Stimulated activated CD8-positive, alpha-beta memory T cell treated with anti-CD3 and anti-CD28 coated beads, Interleukin-12 subunit alpha, Interleukin-12 subunit beta, amount 100 ng/mL, for 24 hours (primary cell): ENCODE data around the gene SLC25A23.
"Not testable (repeated sequence)": the region's sequence is repeated elsewhere in the genome, so short reads cannot be mapped to it uniquely, and the experiment has no call there.

ENCODE experiments used
- DNase-seq: peaks from one replicate; pipeline ENCODE4 v3.0.0-alpha.2; 2020; ENCODE audit errors: extremely low read depth

Gene SLC25A23

GRCh38 chr19:6457958-6458694, 1.5 kb downstream of the SLC25A23 start:
- no peak for DNase-seq

DNA sequence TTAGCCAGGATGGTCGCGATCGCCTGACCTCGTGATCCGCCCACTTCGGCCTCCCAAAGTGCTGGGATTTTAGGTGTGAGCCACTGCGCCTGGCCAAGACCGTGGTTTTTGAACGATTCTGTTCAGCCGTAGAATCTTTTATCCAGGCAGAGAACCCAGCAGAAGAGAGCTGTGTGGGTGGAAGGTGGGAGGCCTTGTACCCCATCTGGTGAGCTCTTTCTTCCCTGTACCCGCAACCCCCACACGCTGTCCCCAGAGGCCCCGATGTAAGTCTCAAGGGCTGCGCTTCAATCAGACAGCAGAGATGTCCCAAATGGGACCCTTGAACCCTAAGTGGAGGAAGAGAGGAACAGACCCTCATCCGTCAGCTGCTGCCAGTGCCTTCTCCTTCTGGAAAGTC, 3.7 kb downstream of the SLC25A23 start:
- no peak for DNase-seq

DNA sequence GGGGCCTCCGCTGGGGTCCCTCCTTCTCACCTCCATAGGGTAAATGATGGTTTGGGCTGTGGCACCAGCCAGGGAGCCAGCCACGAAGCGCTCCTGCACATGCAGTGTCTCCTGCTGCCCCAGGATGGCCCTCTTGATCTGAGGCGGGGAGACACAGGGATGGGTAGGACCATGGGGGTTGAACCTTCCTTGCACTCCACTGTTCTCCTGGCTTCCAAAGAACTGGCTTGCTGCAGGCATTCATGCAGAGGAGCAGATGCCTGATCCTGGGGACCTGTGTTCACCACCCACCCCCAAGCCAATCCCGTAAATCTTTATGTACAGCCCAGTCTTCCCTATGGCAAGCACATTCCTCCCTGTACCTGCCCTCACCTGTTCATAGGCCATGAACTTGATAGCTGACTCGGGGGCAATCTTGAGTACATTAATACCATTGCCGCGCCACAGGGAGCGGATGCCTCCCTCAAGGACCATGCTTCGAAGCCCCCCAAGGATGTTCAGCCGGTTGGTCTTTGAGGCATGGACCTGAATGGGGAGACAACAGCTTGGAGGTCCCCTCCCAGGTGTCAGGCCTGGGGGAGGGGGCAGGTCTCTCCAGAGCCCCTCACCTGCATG, 5.5 kb downstream of the SLC25A23 start:
- no peak for DNase-seq

DNA sequence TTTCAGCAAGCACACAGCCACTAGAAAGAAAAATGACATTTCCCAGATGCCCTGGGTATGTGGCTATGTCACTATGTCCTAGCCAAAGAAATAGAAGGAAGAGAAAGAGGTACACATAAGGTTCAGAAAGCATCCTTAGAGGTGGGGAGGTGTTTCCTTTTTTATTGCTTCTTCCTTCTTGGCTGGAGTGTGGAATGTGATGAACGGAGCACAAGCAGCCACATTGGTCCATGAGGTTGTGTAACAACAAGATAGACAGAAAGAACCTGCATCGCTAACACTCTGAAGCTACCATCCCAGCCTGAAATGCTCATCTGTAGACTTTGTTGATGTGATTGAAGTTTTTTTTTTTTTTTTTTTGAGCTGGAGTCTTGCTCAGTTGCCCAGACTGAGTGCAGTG, 6.7 kb downstream of the SLC25A23 start:
- DNase-seq: no peak

DNA sequence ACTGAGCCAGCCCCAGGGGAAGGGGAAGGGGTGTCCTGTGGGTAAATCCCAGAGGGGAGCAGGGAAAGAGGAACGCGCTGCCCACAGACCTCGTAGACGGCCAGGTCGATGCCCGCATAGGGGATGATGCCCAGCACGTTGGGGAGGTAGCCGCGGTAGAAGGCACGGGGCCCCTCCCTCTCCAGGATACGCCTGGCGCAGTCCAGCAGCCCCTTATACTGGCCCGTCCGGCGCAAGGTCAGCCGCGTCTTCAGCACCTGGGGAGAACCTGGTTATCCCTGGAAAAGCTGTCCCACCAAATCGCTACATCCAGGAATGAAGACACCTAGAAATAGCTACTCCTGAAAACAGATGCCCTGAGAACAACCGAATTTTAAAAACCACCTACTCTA, 7.4 kb downstream of the SLC25A23 start:
- DNase-seq: no peak

DNA sequence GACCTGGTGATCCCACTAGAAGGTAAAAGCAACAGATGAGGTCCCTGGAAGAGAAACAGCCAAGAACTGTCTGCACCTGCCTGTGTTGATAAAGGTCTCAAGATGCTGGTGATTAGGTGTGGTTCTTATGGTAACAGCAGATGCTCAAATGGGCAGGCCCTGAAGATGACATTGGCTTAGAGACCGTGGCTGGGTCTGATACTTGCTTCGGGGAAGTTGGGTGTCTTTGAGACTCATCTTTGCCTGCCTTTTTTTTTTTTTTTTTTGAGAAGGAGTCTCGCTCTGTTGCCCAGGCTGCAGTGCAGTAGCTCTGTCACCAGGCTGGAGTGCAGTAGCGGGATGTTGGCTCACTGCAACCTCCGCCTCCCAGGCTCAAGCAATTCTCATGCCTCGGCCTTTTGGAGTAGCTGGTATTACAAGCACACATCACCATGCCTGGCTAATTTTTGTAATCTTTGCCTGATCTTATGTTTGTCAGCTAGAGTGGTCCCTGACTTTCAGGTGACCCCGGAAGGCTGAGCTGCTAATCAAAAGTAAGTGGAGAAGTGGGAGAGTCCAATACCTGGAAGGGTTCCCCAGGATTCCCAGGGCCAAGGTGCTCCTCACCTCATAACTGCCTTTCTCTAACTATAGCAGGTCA, 7.9 kb downstream of the SLC25A23 start:
- no peak for DNase-seq

- DNase-seq: no peak
These were observed 9.4 kb downstream of the SLC25A23 start for GRCh38 chr19:6450166-6450565.

- DNase-seq: no peak
These were observed 11.5 kb downstream of the SLC25A23 start for GRCh38 chr19:6448045-6448444.

DNA sequence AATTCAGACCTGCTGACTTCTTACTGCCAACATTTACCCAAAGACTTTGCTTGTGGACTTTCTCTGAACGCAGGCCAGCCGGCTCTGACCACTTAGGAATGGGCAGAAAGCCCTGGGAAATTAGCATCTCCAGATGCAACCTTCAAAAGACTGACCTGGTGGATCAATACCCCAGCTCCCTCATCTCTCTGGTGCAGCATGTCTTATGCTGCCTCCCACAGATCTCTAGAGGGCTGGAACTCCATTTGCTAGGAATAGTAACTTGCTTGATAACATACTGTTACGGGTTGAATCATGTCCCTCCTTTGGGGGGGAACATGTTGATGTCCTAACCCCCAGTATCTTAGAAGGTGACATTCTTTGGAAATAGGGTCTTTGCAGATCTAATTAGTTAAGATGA, 13.1 kb downstream of the SLC25A23 start:
- no peak for DNase-seq

DNA sequence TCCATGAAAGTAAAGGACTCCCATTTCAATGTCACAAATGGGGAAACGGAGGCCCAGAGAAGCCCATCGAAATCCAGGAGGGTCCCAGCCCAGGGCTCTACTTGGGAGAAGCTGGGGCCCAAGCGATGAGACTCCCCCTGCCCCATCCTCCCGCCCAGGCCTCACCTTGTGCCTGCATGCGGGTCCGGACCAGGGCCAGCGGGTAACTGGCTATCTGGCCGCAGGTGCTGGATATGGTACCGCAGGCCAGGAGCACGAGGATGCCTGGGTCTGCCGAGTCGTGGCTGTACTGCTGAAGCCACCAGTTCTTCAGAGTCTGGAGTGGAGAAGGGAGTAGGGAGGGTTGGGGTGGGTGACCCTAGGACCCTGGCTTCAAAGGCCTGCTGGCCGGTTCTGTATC, 15.6 kb downstream of the SLC25A23 start:
- DNase-seq: no peak

- DNase-seq: no peak
These were observed 17.4 kb downstream of the SLC25A23 start for GRCh38 chr19:6442087-6442688.

- no peak for DNase-seq
These were observed 18.7 kb downstream of the SLC25A23 start for GRCh38 chr19:6440905-6441304.

DNA sequence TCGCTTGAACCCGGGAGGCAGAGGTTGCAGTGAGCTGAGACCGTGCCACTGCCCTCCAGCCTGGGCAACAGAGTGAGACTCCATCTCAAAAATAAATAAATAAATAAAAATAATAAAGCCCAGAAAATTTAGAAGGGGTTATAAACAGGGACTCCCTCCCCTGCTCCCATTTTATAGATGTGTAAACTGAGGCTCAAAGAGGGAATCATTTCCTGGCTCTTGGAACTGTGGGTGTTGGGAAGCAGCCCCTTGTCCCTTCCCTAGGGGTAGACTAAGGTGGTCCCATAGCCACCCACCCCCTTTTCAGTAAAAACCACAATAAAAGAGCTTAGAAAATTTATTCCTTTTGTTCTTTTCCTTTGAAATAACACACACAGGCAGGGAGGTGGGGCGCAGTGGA, 19.8 kb downstream of the SLC25A23 start:
- DNase-seq: no peak

- no peak for DNase-seq
These were observed 25.9 kb downstream of the SLC25A23 start, which contains the start of gene SLC25A41 for GRCh38 chr19:6433663-6434062. SLC25A41 (minus strand) TSS chr19:6433763; CDS start chr19:6433693, 70 bp downstream.

- no peak for DNase-seq
These were observed 26.4 kb downstream of the SLC25A23 start for GRCh38 chr19:6433165-6433564.

DNA sequence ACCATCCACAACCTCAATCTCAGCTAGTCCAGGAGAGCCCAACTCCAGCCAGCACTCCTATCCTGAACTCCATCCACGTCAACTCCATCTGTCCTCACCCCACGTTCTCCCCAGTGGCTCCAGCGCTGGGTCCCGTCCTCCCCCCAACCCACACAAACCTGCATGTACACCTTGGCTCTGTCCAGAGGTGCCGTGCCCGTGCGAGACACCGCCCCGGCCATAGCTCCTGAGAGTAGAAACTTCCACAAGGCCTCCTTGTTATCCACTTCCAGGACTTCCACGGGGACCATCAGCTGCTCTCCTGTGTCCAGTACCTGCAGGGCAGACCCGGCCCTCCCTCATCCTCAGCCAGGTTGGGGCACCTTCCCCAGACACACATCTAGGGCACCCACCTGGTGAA, 27.7 kb downstream of the SLC25A23 start:
- DNase-seq: no peak

GRCh38 chr19:6429419-6430221, 30.0 kb downstream of the SLC25A23 start:
- no peak for DNase-seq

DNA sequence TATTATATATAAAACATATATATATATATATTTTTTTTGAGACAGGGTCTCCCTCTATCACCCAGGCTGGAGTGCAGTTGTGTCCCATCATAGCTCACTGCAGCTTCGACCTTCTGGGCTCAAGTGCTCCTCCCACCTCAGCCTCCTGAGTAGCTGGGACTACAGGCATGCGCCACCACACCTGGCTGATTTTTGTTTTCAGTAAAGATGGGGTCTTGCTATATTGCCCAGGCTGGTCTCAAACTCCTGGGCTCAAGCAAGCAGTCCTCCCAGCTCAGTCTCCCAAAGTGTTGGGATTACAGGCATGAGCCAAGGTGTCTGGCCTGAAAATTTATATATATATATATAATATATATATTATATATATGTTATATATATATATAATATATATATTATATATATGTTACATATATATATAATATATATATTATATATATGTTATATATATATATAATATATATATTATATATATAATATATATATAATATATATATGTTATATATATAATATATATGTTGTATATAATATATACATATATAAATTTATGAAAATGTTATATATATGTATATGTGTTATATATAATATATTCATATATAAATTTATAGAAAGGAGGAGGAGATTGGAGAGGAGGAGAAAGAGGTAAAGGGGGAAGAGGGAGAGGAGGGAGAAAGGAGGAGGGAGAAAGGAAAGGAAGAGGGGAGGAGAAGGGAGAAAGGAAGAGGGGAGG, 30.7 kb downstream of the SLC25A23 start:
- DNase-seq: not testable (repeated sequence)

DNA sequence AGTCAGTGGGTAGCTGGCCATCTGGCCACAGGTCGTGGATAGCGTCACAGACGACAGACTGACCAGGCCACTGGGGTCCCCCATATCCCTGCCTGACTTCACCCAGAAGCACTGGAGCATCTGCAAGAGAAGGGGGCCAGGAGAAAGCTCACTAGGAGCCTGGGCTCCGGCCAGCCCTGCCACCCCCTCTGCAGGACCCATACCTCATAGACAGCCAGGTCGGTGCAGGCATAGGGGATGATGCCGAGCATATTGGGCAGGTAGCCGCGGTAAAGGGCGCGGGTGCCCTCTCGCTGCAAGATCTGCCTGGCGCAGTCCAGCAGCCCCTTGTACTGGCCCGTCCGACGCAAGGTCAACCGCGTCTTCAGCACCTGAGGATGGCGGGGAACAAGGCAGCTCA, 32.5 kb downstream of the SLC25A23 start:
- DNase-seq: no peak

DNA sequence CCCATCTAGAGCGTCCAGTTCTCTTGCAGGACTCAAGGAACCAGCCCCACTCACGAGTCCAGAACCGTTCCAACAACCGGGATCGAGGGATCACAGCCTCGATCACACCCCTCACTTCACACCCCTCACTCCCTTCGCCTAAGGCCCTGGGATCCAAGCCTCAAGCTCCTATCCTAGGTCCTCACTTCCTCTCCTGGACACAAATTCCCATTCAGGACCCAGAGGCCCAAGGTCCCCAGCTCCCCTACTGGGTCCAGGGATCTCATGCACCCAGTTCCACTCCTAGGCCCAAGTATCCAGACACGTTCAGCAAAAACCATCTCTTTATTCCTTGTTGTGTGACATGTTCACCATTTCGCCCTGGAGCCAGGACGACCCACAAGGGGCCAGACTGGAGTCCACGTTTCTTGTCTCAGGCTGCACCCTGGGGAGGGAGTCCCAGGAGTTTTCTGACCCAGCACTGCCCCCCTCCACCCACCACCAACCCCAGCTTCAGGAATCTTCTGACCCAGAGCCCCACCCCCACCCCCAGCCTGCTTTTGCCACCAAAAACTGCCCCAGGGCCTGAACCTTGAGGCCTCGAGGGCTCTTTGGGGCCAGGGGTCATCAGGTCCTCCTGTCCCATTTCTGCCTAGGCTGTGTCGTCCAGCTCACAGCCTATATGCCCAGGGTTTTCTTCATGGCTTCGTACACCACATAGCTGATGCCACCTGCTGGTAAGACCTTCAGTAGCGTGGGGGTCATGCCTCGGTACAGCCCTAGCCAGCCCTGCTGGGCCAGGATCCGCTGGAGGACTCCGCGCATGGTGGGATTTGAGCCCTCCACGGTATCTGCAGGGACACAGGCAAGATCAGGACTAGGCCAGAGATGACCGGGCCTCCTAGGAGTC, 33.6 kb downstream of the SLC25A23 start:
- DNase-seq: no peak
